BLaER1 (cell line): ENCODE data around the gene SEC24C.
"Not testable (repeated sequence)": the region's sequence is repeated elsewhere in the genome, so short reads cannot be mapped to it uniquely, and the experiment has no call there.

Experiments used
- H3K27ac ChIP-seq: shearing (Covaris generic); formaldehyde crosslinking; 2 replicates; pipeline ENCODE4 v1.8.1; 2022
- H3K27me3 ChIP-seq: shearing (Covaris generic); formaldehyde crosslinking; 2 replicates; pipeline ENCODE4 v1.8.1; 2022
- H3K36me3 ChIP-seq: shearing (Covaris generic); formaldehyde crosslinking; 2 replicates; pipeline ENCODE4 v1.8.1; 2022
- H3K4me1 ChIP-seq: shearing (Covaris generic); formaldehyde crosslinking; 2 replicates; pipeline ENCODE4 v1.8.1; 2022
- H3K4me2 ChIP-seq: shearing (Covaris generic); formaldehyde crosslinking; 2 replicates; pipeline ENCODE4 v1.8.1; 2022
- H3K4me3 ChIP-seq: shearing (Covaris generic); formaldehyde crosslinking; 2 replicates; pipeline ENCODE4 v1.8.1; 2022
- H3K9ac ChIP-seq: shearing (Covaris generic); formaldehyde crosslinking; 2 replicates; pipeline ENCODE4 v1.8.1; 2022
- H3K9me3 ChIP-seq: shearing (Covaris generic); formaldehyde crosslinking; 2 replicates; pipeline ENCODE4 v1.8.1; 2022
- H4K20me1 ChIP-seq: shearing (Covaris generic); formaldehyde crosslinking; 2 replicates; pipeline ENCODE4 v1.8.1; 2022
- Cebpa-rat ChIP-seq: shearing (Covaris generic); IDR thresholded peaks from 2 replicates; pipeline ENCODE4 v1.8.1; 2022

Gene SEC24C

GRCh38 chr10:73793456-73793855 lies 49.3 kb downstream of the SEC24C start:
- H4K20me1 ChIP-seq: peaks cover 2% of the 10 kb centered on the region
- no peaks in the 10 kb centered on the region for H3K4me1 ChIP-seq
- no peak overlapping the region for H3K27ac ChIP-seq
- no peak overlapping the region for H3K4me2 ChIP-seq
- H3K9ac ChIP-seq: no peak overlapping the region
- no peaks in the 10 kb centered on the region for H3K9me3 ChIP-seq
- H3K27me3 ChIP-seq: no peaks in the 10 kb centered on the region
- peaks cover 99% of the 10 kb centered on the region for H3K36me3 ChIP-seq
- no peak overlapping the region for H3K4me3 ChIP-seq
- no peak for TF ChIP-seq Cebpa-rat

- not testable (repeated sequence) for H3K4me1 ChIP-seq, H3K9me3 ChIP-seq, H3K9ac ChIP-seq, H3K27me3 ChIP-seq, H3K27ac ChIP-seq, H3K4me3 ChIP-seq, H4K20me1 ChIP-seq, H3K4me2 ChIP-seq
- peaks cover 100% of the 10 kb centered on the region for H3K36me3 ChIP-seq
Observed at GRCh38 chr10:73795491-73795890, 51.3 kb downstream of the SEC24C start.

- not testable (repeated sequence) for H3K4me1 ChIP-seq, H3K4me3 ChIP-seq, H3K27ac ChIP-seq, H4K20me1 ChIP-seq, H3K4me2 ChIP-seq, H3K9me3 ChIP-seq, H3K9ac ChIP-seq, H3K27me3 ChIP-seq
- peaks cover 98% of the 10 kb centered on the region for H3K36me3 ChIP-seq
Observed at GRCh38 chr10:73796035-73796434, 51.9 kb downstream of the SEC24C start.

GRCh38 chr10:73796766-73797165 lies 52.6 kb downstream of the SEC24C start:
- no peak overlapping the region for H3K9ac ChIP-seq
- H3K27ac ChIP-seq: no peak overlapping the region
- H4K20me1 ChIP-seq: no peaks in the 10 kb centered on the region
- H3K36me3 ChIP-seq: peaks cover 98% of the 10 kb centered on the region
- no peak for TF ChIP-seq Cebpa-rat
- no peaks in the 10 kb centered on the region for H3K4me1 ChIP-seq
- no peaks in the 10 kb centered on the region for H3K9me3 ChIP-seq
- H3K4me2 ChIP-seq: no peak overlapping the region
- H3K27me3 ChIP-seq: no peaks in the 10 kb centered on the region
- no peak overlapping the region for H3K4me3 ChIP-seq

- Histone ChIP-seq H4K20me1 (no peaks in the 10 kb centered on the region), H3K27me3 (no peaks in the 10 kb centered on the region), H3K4me3 (no peak overlapping the region), H3K9me3 (no peaks in the 10 kb centered on the region), H3K4me1 (no peaks in the 10 kb centered on the region), H3K4me2 (no peak overlapping the region), H3K9ac (no peak overlapping the region), H3K27ac (no peak overlapping the region), H3K36me3 (peaks cover 98% of the 10 kb centered on the region)
- TF ChIP-seq Cebpa-rat: no peak
Observed at GRCh38 chr10:73797324-73798025, 53.3 kb downstream of the SEC24C start.

GRCh38 chr10:73798087-73798486 lies 53.9 kb downstream of the SEC24C start:
- peaks cover 98% of the 10 kb centered on the region for H3K36me3 ChIP-seq

GRCh38 chr10:73798927-73799560 lies 54.9 kb downstream of the SEC24C start:
- no peak for TF ChIP-seq Cebpa-rat
- Histone ChIP-seq H3K27me3 (no peaks in the 10 kb centered on the region), H3K4me2 (no peak overlapping the region), H3K4me1 (peaks cover 5% of the 10 kb centered on the region), H3K4me3 (no peak overlapping the region), H4K20me1 (no peaks in the 10 kb centered on the region), H3K27ac (no peak overlapping the region), H3K9ac (no peak overlapping the region), H3K9me3 (no peaks in the 10 kb centered on the region), H3K36me3 (peaks cover 98% of the 10 kb centered on the region)

More at GRCh38 chr10:73798087-73798486, 53.9 kb downstream of the SEC24C start:
- no peak for TF ChIP-seq Cebpa-rat
- Histone ChIP-seq H4K20me1 (no peaks in the 10 kb centered on the region), H3K4me3 (no peak overlapping the region), H3K9ac (no peak overlapping the region), H3K9me3 (no peaks in the 10 kb centered on the region), H3K4me1 (no peaks in the 10 kb centered on the region), H3K27me3 (no peaks in the 10 kb centered on the region), H3K27ac (no peak overlapping the region), H3K4me2 (no peak overlapping the region)

GRCh38 chr10:73799899-73800559 lies 55.9 kb downstream of the SEC24C start:
- Histone ChIP-seq H3K27ac (no peak overlapping the region), H3K27me3 (no peaks in the 10 kb centered on the region), H3K9me3 (no peaks in the 10 kb centered on the region), H3K9ac (no peak overlapping the region), H3K4me1 (peaks cover 12% of the 10 kb centered on the region), H3K4me3 (no peak overlapping the region), H3K4me2 (no peak overlapping the region), H3K36me3 (peaks cover 98% of the 10 kb centered on the region), H4K20me1 (no peaks in the 10 kb centered on the region)
- TF ChIP-seq Cebpa-rat: no peak

- Histone ChIP-seq H3K4me1 (peaks cover 12% of the 10 kb centered on the region), H3K27me3 (no peaks in the 10 kb centered on the region), H3K4me3 (no peak overlapping the region), H3K27ac (no peak overlapping the region), H3K36me3 (peaks cover 98% of the 10 kb centered on the region), H3K9ac (no peak overlapping the region), H3K4me2 (no peak overlapping the region), H3K9me3 (no peaks in the 10 kb centered on the region), H4K20me1 (no peaks in the 10 kb centered on the region)
- TF ChIP-seq Cebpa-rat: no peak
Observed at GRCh38 chr10:73800560-73801252, 56.5 kb downstream of the SEC24C start.

GRCh38 chr10:73801253-73801590 lies 57.0 kb downstream of the SEC24C start:
- Histone ChIP-seq H3K9ac (no peak overlapping the region), H3K9me3 (no peaks in the 10 kb centered on the region), H3K4me1 (peaks cover 12% of the 10 kb centered on the region), H3K27ac (no peak overlapping the region), H3K36me3 (peaks cover 98% of the 10 kb centered on the region), H3K4me3 (no peak overlapping the region), H3K27me3 (no peaks in the 10 kb centered on the region), H4K20me1 (peaks cover under 1% of the 10 kb centered on the region; the same call in 1 of the 2 replicates), H3K4me2 (no peak overlapping the region)
- TF ChIP-seq Cebpa-rat: no peak
